T1000 (cell line): ENCODE measurements around the gene VWC2L.

Experiments used
- DNase-seq: peaks from one replicate; lab custom pipeline; 2025; ENCODE audit warnings: mixed read lengths; lab: John Stamatoyannopoulos, UW

The VWC2L gene

GRCh38 chr2:214593727-214594126, 182.9 kb downstream of the VWC2L start:
- DNase-seq: peak; percentile 25

GRCh38 chr2:214601852-214602633, 191.2 kb downstream of the VWC2L start:
- no peak for DNase-seq

GRCh38 chr2:214604861-214605260, 194.0 kb downstream of the VWC2L start:
- no peak for DNase-seq

- no peak for DNase-seq
These were observed 196.2 kb downstream of the VWC2L start for GRCh38 chr2:214607051-214607450.

GRCh38 chr2:214611015-214611414, 200.2 kb downstream of the VWC2L start:
- no peak for DNase-seq

GRCh38 chr2:214624166-214624760, 213.4 kb downstream of the VWC2L start:
- DNase-seq: no peak

- DNase-seq: no peak
These were observed 217.2 kb downstream of the VWC2L start for GRCh38 chr2:214628091-214628490.
